ENCODE measurements around the gene SP3.

Gene SP3

DNA sequence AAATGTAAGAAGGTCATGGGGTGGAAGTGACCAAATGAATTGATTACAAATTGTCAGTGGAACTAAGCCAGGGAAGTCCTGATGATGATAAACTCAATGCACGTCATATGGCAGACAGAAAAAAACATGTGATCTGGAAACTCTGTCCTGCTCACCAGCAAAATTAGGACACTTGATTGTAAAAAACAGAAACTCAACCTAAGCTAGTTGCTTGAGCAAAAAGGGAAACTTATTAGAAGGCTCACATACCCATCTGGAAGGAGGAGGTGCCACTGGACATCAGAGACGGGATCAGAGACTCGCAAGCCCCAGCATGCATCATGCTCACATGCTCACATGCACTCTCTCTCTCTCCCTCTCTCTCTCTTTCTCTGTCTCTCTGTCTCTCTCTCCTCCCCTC lies 96.8 kb downstream of the SP3 start:
- TF ChIP-seq, protein P1, sequence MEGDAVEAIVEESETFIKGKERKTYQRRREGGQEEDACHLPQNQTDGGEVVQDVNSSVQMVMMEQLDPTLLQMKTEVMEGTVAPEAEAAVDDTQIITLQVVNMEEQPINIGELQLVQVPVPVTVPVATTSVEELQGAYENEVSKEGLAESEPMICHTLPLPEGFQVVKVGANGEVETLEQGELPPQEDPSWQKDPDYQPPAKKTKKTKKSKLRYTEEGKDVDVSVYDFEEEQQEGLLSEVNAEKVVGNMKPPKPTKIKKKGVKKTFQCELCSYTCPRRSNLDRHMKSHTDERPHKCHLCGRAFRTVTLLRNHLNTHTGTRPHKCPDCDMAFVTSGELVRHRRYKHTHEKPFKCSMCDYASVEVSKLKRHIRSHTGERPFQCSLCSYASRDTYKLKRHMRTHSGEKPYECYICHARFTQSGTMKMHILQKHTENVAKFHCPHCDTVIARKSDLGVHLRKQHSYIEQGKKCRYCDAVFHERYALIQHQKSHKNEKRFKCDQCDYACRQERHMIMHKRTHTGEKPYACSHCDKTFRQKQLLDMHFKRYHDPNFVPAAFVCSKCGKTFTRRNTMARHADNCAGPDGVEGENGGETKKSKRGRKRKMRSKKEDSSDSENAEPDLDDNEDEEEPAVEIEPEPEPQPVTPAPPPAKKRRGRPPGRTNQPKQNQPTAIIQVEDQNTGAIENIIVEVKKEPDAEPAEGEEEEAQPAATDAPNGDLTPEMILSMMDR (IDR thresholded peaks at IDR 0.05; ENCODE audit: low read depth, low read length): no peak

DNA sequence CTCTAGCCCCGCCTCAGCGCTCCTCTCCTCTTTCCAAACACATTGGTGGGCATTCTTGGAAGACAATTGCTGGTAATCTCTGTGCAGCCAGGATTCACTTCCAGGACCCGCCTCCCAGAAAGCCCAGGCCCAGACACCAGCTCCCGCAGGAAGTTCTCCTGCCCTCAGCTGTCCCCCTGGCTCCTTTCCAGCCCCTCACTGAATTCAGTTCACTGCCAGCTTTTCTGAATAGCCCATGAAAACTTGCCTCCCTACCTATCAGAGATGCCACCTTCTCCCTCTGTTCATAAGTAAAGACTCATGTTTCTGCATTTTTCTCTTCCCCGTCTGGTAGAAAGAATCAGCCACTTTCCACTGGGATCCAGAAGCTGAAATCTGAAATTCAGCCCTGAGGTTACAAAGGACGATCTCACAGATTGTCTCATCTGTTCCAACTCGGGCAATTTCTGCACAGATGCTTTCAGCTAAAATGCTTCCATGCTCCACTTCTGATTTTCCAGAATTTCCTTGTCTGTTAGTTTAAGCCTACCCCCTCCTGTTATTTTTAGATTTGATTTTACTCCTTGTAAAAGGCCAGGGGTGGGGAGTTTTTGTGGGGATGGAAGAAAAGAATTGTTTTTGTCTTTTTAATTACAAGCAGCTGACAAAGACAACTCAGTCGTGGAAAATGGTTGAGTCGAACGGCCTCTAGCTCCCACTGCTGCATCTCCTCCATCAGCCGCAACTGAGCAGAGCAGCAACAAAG lies 98.1 kb downstream of the SP3 start:
- no peak overlapping the region for H3K4me3 ChIP-seq (ENCODE audit: low read depth, low read length)
- TF ChIP-seq, protein P1 (IDR thresholded peaks at IDR 0.05; ENCODE audit: low read depth, low read length): no peak

More for the DNA sequence above, 96.8 kb downstream of the SP3 start:
- H3K4me3 ChIP-seq (ENCODE audit: low read depth, low read length): no peak overlapping the region

DNA sequence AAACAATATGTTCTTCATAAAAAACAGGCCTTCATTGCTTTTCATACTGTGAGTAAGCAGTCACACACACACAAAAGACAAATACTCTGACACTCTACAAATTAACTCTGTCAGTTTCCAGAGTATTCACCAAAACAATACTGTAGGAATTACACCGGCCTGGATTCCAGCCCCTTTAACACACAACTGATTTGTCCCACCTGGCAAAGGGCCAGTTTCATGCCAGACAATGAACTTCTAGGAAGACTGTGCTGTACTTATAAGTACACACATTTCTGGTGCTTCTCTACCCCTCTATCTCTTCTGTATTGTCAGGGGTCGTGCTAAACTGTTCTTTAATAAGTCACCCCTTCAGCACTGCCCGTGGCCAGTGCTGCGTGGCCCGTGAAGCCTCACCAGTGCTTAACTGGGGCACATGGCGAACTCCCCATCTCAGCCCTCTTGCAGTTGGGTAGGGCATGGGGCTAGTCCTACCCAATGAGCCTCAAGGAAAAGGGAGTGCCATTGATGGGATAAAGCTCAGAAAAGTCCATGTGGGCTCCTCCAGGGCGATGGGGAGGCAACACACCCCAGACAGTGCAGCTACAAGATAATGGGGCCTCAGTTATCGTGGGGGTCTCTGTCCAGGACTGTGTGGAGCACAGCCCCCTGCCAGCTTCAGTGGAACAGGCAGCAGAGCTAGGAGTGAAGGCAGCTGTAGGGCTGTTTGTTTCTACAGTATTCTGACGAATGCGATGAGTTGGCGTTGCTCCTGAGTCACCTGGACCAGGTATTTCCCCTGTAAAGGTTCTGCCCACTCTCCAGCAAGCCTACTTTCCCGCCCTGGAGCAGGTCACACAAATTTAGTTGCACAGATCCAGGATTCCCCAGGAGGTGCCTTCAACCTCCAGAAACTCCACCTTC lies 99.0 kb downstream of the SP3 start:
- no peak overlapping the region for H3K4me3 ChIP-seq (ENCODE audit: low read depth, low read length)
- TF ChIP-seq, protein P1 (IDR thresholded peaks at IDR 0.05; ENCODE audit: low read depth, low read length): no peak

DNA sequence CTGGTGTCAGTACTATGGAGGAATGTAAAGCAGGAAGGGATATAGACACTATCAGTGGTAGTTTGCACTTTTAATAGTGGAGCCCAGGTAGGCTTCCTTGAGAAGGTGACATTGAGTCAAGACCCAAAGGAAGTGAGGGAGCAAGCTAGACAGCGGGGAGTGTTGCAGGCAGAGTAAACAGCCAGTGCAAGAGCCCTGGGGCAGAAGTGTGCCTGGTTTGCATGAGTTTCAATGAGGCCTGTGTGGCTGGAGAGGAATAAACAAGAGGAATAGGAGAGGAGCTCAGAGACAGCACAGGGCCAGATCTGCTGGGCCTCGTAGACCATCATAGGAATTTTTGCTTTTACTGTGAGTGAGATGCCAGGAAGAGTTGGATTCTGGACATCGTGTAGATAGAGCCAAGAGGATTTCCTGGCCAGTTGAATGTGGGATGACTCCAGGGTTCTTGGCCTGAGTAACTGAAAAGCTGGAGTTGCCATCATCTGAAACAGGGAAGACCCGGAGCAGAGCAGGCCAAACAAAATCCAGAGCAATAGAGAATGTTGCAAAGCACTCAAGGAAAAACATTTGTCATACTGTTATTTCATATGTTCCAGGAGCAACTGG lies 102.5 kb downstream of the SP3 start:
- H3K4me3 ChIP-seq (ENCODE audit: low read depth, low read length): no peak overlapping the region
- TF ChIP-seq, protein P1 (IDR thresholded peaks at IDR 0.05; ENCODE audit: low read depth, low read length): no peak

DNA sequence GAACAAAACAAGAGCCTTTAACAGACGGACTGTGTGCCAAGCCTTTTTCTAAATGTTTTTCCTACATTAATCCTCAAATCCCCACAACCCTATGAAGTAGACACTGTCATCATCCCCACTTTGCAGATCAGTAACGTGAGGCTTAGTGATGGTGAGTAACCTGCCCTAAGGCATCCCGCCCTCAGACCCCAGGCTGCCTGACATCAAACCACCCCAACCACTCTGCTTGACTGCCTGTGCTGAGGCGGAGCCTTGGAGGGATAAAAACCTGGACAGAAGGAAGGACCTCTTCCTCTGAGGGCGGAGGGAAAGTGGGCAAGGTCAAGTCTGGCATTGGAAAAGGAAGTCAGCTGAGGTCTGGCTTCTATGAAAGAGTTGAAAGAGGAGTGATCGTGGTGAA lies 104.6 kb downstream of the SP3 start:
- no peak overlapping the region for H3K4me3 ChIP-seq (ENCODE audit: low read depth, low read length)
- TF ChIP-seq, protein P1 (IDR thresholded peaks at IDR 0.05; ENCODE audit: low read depth, low read length): no peak

DNA sequence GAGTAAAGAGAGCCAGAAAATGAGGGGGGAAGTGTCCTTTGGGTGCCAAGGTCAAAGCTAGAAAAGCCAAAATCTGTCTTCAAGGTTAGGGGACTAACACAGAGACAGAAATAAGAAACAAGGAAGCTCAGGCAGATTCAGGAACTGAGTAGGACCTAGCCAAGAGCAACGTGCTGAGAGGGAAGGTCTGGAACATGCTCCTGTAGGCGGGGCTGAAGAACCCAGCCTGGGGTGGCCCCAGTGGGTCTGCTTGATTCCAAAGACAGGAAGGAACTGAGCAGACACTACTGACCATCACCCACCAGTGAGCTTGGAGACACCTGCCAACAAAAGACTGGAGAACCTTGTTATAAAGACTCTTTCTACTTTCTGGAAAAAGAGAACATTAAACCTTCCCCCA lies 105.1 kb downstream of the SP3 start:
- no peak overlapping the region for H3K4me3 ChIP-seq (ENCODE audit: low read depth, low read length)
- TF ChIP-seq, protein P1 (IDR thresholded peaks at IDR 0.05; ENCODE audit: low read depth, low read length): no peak
